HepG2 (cell line): ENCODE measurements around the gene DGKG. TPM values are rescaled to one million over a fixed set of nuclear protein-coding genes. Genes with fewer than 3 reads are reported as not detected.

Experiments
- ARID5B ChIP-seq: IDR thresholded peaks from 2 replicates; pipeline ENCODE4 v1.4.0; 2020; ENCODE audit warnings: mild to moderate bottlenecking, missing genetic modification reagents
- CERS6 ChIP-seq: sonication (generic); formaldehyde crosslinking; IDR thresholded peaks from 2 replicates; pipeline ENCODE4 v1.5.0; 2020; ENCODE audit warnings: missing genetic modification reagents
- FOSL1 ChIP-seq: sonication (generic); formaldehyde crosslinking; IDR thresholded peaks from 2 replicates; pipeline ENCODE4 v1.9.0; 2021; ENCODE audit warnings: missing genetic modification reagents, borderline replicate concordance
- KDM2A ChIP-seq: sonication (generic); formaldehyde crosslinking; IDR thresholded peaks from 2 replicates; pipeline ENCODE4 v1.4.0; 2020; ENCODE audit warnings: low read depth, missing genetic modification reagents, borderline replicate concordance
- MLXIP ChIP-seq: sonication (generic); formaldehyde crosslinking; IDR thresholded peaks from 2 replicates; pipeline ENCODE4 v1.9.0; 2021; ENCODE audit warnings: missing genetic modification reagents, borderline replicate concordance
- NBN ChIP-seq: fragments of 450-650 bp; conservative IDR thresholded peaks from 2 replicates; pipeline ENCODE4 v1.6.1; 2017
- PCBP2 ChIP-seq: fragments of 200-400 bp; formaldehyde crosslinking; optimal IDR thresholded peaks from 2 replicates; pipeline ENCODE3; 2018; ENCODE audit warnings: low read length, low read depth; ENCODE audit not compliant: poor library complexity, severe bottlenecking
- SALL2 ChIP-seq: sonication (generic); formaldehyde crosslinking; IDR thresholded peaks from 2 replicates; pipeline ENCODE4 v1.8.1; 2023; ENCODE audit warnings: mild to moderate bottlenecking, missing genetic modification reagents, inconsistent platforms
- SNAPC2 ChIP-seq: sonication (generic); formaldehyde crosslinking; IDR thresholded peaks from 2 replicates; pipeline ENCODE4 v1.8.1; 2022; ENCODE audit warnings: mild to moderate bottlenecking, missing genetic modification reagents
- ZBTB34 ChIP-seq: sonication (generic); formaldehyde crosslinking; IDR thresholded peaks from 2 replicates; pipeline ENCODE4 v1.8.0; 2022; ENCODE audit warnings: mild to moderate bottlenecking, missing genetic modification reagents
- ZEB1 ChIP-seq: IDR thresholded peaks from 2 replicates; pipeline ENCODE4 v1.6.1; 2012; ENCODE audit warnings: mild to moderate bottlenecking, low read depth, inconsistent platforms; ENCODE audit not compliant: insufficient replicate concordance
- ZNF710 ChIP-seq: sonication (generic); formaldehyde crosslinking; IDR thresholded peaks from 2 replicates; pipeline ENCODE4 v1.5.0; 2020; ENCODE audit warnings: mild to moderate bottlenecking, missing genetic modification reagents, borderline replicate concordance
- ZNF784 ChIP-seq: sonication (generic); formaldehyde crosslinking; IDR thresholded peaks from 2 replicates; pipeline ENCODE4 v1.5.1; 2020; ENCODE audit warnings: missing genetic modification reagents, mild to moderate bottlenecking, borderline replicate concordance
- ZNF850 ChIP-seq: sonication (generic); formaldehyde crosslinking; conservative IDR thresholded peaks from 2 replicates; pipeline ENCODE4 v1.9.0; 2021; ENCODE audit warnings: mild to moderate bottlenecking, missing genetic modification reagents
- ZSCAN9 ChIP-seq: IDR thresholded peaks from 2 replicates; pipeline ENCODE4 v1.6.1; 2016; ENCODE audit warnings: borderline replicate concordance
- polyA plus RNA-seq, 8 experiments: library from polyadenylated mRNA; depleted of rRNA in 3 of 8; stranded (reverse) in 7 of 8; unstranded in 1 of 8; fragments of >200 nt; fragmentation: Illumina TruSeq in 4 of 8; extraction: Trizol in 4 of 8; gene quantifications; 2 replicates each; pipeline versions ENCODE4 v1.2.1 to v1.2.3, GENCODE V29; 2011 to 2016; ENCODE audit warnings: low read depth in 4 of 8, missing spikeins in 1 of 8, mixed read lengths in 1 of 8; ENCODE audit not compliant: insufficient read depth in 1 of 8
- total RNA-seq, 5 experiments: library from RNA; depleted of rRNA; stranded (reverse); fragments of >200 nt; fragmentation: Illumina TruSeq; extraction: Trizol; gene quantifications; 2 replicates each; pipeline ENCODE4 v1.2.3, GENCODE V29; 2016; ENCODE audit warnings: low read depth in 1 of 5

The DGKG gene
- total and polyA plus RNA-seq, 2 of the 13 experiments (the other 11 are each of a cell fraction or from before 2014, with no cell fraction given) = 3.8 to 6.2 TPM

- TF ChIP-seq ARID5B (no peak), ZNF784 (CRISPR knock-in tag) (no peak), ZEB1 (no peak), ZNF850 (CRISPR knock-in tag) (no peak), NBN (no peak), ZBTB34 (CRISPR knock-in tag) (0 out of 2 replicates have a peak, but pooled peaks have one; percentile 18), SNAPC2 (CRISPR knock-in tag) (no peak), MLXIP (CRISPR knock-in tag) (no peak), KDM2A (peak; percentile 54; the same call in 1 of the 2 replicates), CERS6 (CRISPR knock-in tag) (no peak), ZSCAN9 (no peak), PCBP2 (no peak), FOSL1 (CRISPR knock-in tag) (no peak), SALL2 (CRISPR knock-in tag) (0 out of 2 replicates have a peak, but pooled peaks have one; percentile 52), ZNF710 (no peak)
Measured at GRCh38 chr3:186108106-186108940, 253.7 kb downstream of the DGKG start (continued).
